Uterus (tissue), 2 donors: ENCODE results near the gene SCARB2.

Experiments used
- POLR2A ChIP-seq, 2 donors: fragments of 450-650 bp; IDR thresholded peaks; one replicate each; pipeline ENCODE4 v1.6.1; 2016; ENCODE audit warnings: antibody characterized with exemption in 2 of 2, mild to moderate bottlenecking in 1 of 2, moderate library complexity in 1 of 2
- TF ChIP-seq, protein P1 (sequence below), 4 experiments: fragments of 200-600 bp in 2 of 4; fragments of 450-650 bp in 2 of 4; sonication (generic) in 2 of 4; IDR thresholded peaks; one replicate each; pipeline ENCODE4 v1.5.1; 2016 to 2019; ENCODE audit warnings: antibody characterized with exemption in 4 of 4, mild to moderate bottlenecking in 2 of 4, moderate library complexity in 1 of 4

- TF ChIP-seq, protein P1, sequence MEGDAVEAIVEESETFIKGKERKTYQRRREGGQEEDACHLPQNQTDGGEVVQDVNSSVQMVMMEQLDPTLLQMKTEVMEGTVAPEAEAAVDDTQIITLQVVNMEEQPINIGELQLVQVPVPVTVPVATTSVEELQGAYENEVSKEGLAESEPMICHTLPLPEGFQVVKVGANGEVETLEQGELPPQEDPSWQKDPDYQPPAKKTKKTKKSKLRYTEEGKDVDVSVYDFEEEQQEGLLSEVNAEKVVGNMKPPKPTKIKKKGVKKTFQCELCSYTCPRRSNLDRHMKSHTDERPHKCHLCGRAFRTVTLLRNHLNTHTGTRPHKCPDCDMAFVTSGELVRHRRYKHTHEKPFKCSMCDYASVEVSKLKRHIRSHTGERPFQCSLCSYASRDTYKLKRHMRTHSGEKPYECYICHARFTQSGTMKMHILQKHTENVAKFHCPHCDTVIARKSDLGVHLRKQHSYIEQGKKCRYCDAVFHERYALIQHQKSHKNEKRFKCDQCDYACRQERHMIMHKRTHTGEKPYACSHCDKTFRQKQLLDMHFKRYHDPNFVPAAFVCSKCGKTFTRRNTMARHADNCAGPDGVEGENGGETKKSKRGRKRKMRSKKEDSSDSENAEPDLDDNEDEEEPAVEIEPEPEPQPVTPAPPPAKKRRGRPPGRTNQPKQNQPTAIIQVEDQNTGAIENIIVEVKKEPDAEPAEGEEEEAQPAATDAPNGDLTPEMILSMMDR (IDR thresholded peaks at IDR 0.05): no peak
- TF ChIP-seq POLR2A (IDR thresholded peaks at IDR 0.05): no peak
Observed at GRCh38 chr4:76256032-76256431, 42.4 kb upstream of the SCARB2 start.
